HepG2 (cell line): ENCODE results near the gene MRFAP1L1. TPM values are rescaled to one million over a fixed set of nuclear protein-coding genes. Genes with fewer than 3 reads are reported as not detected.
A peak's percentile ranks its signal among the peaks of the same experiment; 100 is the strongest.

Experiments
- CAMTA2 ChIP-seq: sonication (generic); formaldehyde crosslinking; IDR thresholded peaks from 2 replicates; pipeline ENCODE4 v1.4.0; 2020; ENCODE audit warnings: mild to moderate bottlenecking, missing genetic modification reagents, borderline replicate concordance
- CREB1 ChIP-seq, 2 experiments: fragments of 450-650 bp in 1 of 2; IDR thresholded peaks; 2 replicates each; pipeline ENCODE4 v1.6.1; 2016 to 2017; ENCODE audit warnings: control low read depth in 1 of 2, mild to moderate bottlenecking in 1 of 2, missing compliant biosample characterization in 1 of 2, missing genetic modification characterization in 1 of 2
- KDM3A ChIP-seq: IDR thresholded peaks from 2 replicates; pipeline ENCODE4 v1.6.1; 2018; ENCODE audit warnings: low read depth, missing compliant biosample characterization
- MXD4 ChIP-seq: IDR thresholded peaks from 2 replicates; pipeline ENCODE4 v1.6.1; 2016; ENCODE audit warnings: mild to moderate bottlenecking, missing biosample characterization, missing genetic modification reagents
- NCOA5 ChIP-seq: sonication (generic); formaldehyde crosslinking; IDR thresholded peaks from 2 replicates; pipeline ENCODE4 v1.4.0; 2020; ENCODE audit warnings: missing genetic modification reagents
- NFE2L2 ChIP-seq: fragments of 150-350 bp; IDR thresholded peaks from 2 replicates; pipeline ENCODE4 v1.6.1; 2014; ENCODE audit warnings: low read length
- PAX8 ChIP-seq: sonication (generic); formaldehyde crosslinking; IDR thresholded peaks from 2 replicates; pipeline ENCODE4 v1.8.0; 2022; ENCODE audit warnings: mild to moderate bottlenecking, missing genetic modification reagents, borderline replicate concordance
- PLRG1 ChIP-seq: fragments of 450-650 bp; conservative IDR thresholded peaks from 2 replicates; pipeline ENCODE4 v1.6.1; 2016
- SCMH1 ChIP-seq: sonication (generic); formaldehyde crosslinking; IDR thresholded peaks from 2 replicates; pipeline ENCODE4 v1.9.0; 2021; ENCODE audit warnings: missing genetic modification reagents, mild to moderate bottlenecking, borderline replicate concordance
- SRSF1 ChIP-seq: fragments of 200-400 bp; formaldehyde crosslinking; optimal IDR thresholded peaks from 2 replicates; pipeline ENCODE3; 2017; ENCODE audit warnings: mild to moderate bottlenecking, low read depth, low read length, moderate library complexity
- SSRP1 ChIP-seq: IDR thresholded peaks from 2 replicates; pipeline ENCODE4 v1.6.1; 2016; ENCODE audit warnings: control low read depth
- TCF12 ChIP-seq, 2 experiments: fragments of 450-650 bp in 1 of 2; sonication (generic) in 1 of 2; formaldehyde crosslinking in 1 of 2; IDR thresholded peaks; 2 replicates each; pipeline versions ENCODE4 v1.6.1 to v1.8.0; 2017 to 2022; ENCODE audit warnings: antibody characterized with exemption in 1 of 2, mild to moderate bottlenecking in 1 of 2, missing genetic modification reagents in 1 of 2, moderate library complexity in 1 of 2
- U2AF2 ChIP-seq: fragments of 200-400 bp; formaldehyde crosslinking; IDR thresholded peaks from 2 replicates; pipeline ENCODE4 v1.6.1; 2017; ENCODE audit warnings: low read depth, mild to moderate bottlenecking, low read length
- ZFX ChIP-seq: sonication (generic); formaldehyde crosslinking; IDR thresholded peaks from 2 replicates; pipeline ENCODE4 v1.4.0; 2020; ENCODE audit warnings: mild to moderate bottlenecking, low read depth, missing genetic modification reagents, moderate library complexity
- ZNF317 ChIP-seq: sonication (generic); formaldehyde crosslinking; IDR thresholded peaks from 2 replicates; pipeline ENCODE4 v1.5.0; 2020; ENCODE audit warnings: mild to moderate bottlenecking, missing genetic modification reagents
- ZNF772 ChIP-seq: sonication (generic); formaldehyde crosslinking; IDR thresholded peaks from 2 replicates; pipeline ENCODE4 v1.5.0; 2020; ENCODE audit warnings: mild to moderate bottlenecking, missing genetic modification reagents
- polyA plus RNA-seq, 8 experiments: library from polyadenylated mRNA; depleted of rRNA in 3 of 8; stranded (reverse) in 7 of 8; unstranded in 1 of 8; fragments of >200 nt; fragmentation: Illumina TruSeq in 4 of 8; extraction: Trizol in 4 of 8; gene quantifications; 2 replicates each; pipeline versions ENCODE4 v1.2.1 to v1.2.3, GENCODE V29; 2011 to 2016; ENCODE audit warnings: low read depth in 4 of 8, missing spikeins in 1 of 8, mixed read lengths in 1 of 8; ENCODE audit not compliant: insufficient read depth in 1 of 8
- total RNA-seq, 5 experiments: library from RNA; depleted of rRNA; stranded (reverse); fragments of >200 nt; fragmentation: Illumina TruSeq; extraction: Trizol; gene quantifications; 2 replicates each; pipeline ENCODE4 v1.2.3, GENCODE V29; 2016; ENCODE audit warnings: low read depth in 1 of 5
- TF ChIP-seq, protein P1 (sequence below), 2 experiments: IDR thresholded peaks; 2 replicates each; pipeline ENCODE4 v1.6.1; 2011 to 2012; ENCODE audit warnings: low read length in 2 of 2, borderline replicate concordance in 1 of 2, low read depth in 1 of 2, mild to moderate bottlenecking in 1 of 2, moderate library complexity in 1 of 2
- TF ChIP-seq, protein P2 (sequence below), 2 experiments: sonication (generic) in 1 of 2; formaldehyde crosslinking in 1 of 2; IDR thresholded peaks; 2 replicates each; pipeline versions ENCODE4 v1.4.0 to v1.6.1; 2016 to 2020; ENCODE audit warnings: borderline replicate concordance in 1 of 2, low read depth in 1 of 2, mild to moderate bottlenecking in 1 of 2, missing genetic modification reagents in 1 of 2
- TF ChIP-seq, protein P3 (sequence below): sonication (generic); formaldehyde crosslinking; conservative IDR thresholded peaks from 2 replicates; pipeline ENCODE4 v1.8.0; 2022; ENCODE audit warnings: low read depth, missing genetic modification reagents

Gene MRFAP1L1
- total and polyA plus RNA-seq, 2 of the 13 experiments (the other 11 are each of a cell fraction or from before 2014, with no cell fraction given): 44.8 to 76.6 TPM

DNA sequence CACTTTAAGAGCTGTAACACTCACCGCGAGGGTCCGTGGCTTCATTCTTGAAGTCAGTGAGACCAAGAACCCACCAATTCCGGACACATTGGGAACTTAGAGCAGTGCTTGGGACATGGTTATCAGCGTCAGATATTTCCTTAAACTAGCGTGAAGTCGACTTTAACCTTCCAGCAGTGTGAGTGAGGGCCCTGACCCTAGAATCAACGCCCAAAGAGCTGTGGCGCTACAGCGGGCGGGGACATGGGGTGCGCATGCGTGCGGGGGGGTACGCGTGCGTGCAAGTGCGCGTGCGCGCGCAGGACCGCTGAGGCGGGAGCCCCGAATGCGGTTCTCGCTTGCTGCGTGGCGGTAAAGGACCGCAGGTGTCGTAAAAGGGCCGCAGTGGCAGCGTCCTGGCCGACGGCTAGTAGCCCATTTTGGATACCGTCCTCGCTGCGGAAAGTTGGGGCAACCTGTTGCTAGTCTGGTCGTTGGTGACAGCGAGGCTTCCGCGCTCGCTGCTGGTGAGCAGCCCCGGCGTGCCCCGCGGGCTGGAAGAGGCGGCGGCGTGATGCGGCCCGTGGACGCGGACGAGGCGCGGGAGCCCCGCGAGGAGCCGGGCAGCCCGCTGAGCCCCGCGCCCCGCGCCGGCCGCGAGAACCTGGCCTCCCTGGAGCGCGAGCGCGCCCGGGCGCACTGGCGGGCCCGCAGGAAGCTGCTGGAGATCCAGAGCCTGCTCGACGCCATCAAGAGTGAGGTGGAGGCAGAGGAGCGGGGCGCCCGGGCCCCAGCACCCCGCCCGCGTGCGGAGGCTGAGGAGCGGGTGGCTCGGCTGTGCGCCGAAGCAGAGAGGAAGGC lies 35.8 kb downstream of the MRFAP1L1 start (continued):
- TF ChIP-seq, protein P1, sequence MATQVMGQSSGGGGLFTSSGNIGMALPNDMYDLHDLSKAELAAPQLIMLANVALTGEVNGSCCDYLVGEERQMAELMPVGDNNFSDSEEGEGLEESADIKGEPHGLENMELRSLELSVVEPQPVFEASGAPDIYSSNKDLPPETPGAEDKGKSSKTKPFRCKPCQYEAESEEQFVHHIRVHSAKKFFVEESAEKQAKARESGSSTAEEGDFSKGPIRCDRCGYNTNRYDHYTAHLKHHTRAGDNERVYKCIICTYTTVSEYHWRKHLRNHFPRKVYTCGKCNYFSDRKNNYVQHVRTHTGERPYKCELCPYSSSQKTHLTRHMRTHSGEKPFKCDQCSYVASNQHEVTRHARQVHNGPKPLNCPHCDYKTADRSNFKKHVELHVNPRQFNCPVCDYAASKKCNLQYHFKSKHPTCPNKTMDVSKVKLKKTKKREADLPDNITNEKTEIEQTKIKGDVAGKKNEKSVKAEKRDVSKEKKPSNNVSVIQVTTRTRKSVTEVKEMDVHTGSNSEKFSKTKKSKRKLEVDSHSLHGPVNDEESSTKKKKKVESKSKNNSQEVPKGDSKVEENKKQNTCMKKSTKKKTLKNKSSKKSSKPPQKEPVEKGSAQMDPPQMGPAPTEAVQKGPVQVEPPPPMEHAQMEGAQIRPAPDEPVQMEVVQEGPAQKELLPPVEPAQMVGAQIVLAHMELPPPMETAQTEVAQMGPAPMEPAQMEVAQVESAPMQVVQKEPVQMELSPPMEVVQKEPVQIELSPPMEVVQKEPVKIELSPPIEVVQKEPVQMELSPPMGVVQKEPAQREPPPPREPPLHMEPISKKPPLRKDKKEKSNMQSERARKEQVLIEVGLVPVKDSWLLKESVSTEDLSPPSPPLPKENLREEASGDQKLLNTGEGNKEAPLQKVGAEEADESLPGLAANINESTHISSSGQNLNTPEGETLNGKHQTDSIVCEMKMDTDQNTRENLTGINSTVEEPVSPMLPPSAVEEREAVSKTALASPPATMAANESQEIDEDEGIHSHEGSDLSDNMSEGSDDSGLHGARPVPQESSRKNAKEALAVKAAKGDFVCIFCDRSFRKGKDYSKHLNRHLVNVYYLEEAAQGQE (IDR thresholded peaks at IDR 0.05; ENCODE audit: borderline replicate concordance in 1 of 2, low read depth in 1 of 2, low read length in 2 of 2): no peak; a peak in 1 of 4 replicates
- TF ChIP-seq KDM3A (CRISPR knock-in tag): no peak
- no peak; the same call in 1 of the 2 replicates for TF ChIP-seq ZNF317 (CRISPR knock-in tag)
- TF ChIP-seq ZNF772: peak; percentile 96
- TF ChIP-seq, protein P2, sequence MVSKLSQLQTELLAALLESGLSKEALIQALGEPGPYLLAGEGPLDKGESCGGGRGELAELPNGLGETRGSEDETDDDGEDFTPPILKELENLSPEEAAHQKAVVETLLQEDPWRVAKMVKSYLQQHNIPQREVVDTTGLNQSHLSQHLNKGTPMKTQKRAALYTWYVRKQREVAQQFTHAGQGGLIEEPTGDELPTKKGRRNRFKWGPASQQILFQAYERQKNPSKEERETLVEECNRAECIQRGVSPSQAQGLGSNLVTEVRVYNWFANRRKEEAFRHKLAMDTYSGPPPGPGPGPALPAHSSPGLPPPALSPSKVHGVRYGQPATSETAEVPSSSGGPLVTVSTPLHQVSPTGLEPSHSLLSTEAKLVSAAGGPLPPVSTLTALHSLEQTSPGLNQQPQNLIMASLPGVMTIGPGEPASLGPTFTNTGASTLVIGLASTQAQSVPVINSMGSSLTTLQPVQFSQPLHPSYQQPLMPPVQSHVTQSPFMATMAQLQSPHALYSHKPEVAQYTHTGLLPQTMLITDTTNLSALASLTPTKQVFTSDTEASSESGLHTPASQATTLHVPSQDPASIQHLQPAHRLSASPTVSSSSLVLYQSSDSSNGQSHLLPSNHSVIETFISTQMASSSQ (IDR thresholded peaks at IDR 0.05; ENCODE audit: low read depth): no peak
- TF ChIP-seq, protein P2 (CRISPR knock-in tag; IDR thresholded peaks at IDR 0.05; ENCODE audit: borderline replicate concordance): 0 out of 2 replicates have a peak, but pooled peaks have one; percentile 41
- TF ChIP-seq SCMH1: no peak
- no peak for TF ChIP-seq TCF12 (IDR thresholded peaks at IDR 0.05)
- no peak for TF ChIP-seq TCF12 (CRISPR knock-in tag; IDR thresholded peaks at IDR 0.05)
- no peak for TF ChIP-seq U2AF2
- TF ChIP-seq, protein P3, sequence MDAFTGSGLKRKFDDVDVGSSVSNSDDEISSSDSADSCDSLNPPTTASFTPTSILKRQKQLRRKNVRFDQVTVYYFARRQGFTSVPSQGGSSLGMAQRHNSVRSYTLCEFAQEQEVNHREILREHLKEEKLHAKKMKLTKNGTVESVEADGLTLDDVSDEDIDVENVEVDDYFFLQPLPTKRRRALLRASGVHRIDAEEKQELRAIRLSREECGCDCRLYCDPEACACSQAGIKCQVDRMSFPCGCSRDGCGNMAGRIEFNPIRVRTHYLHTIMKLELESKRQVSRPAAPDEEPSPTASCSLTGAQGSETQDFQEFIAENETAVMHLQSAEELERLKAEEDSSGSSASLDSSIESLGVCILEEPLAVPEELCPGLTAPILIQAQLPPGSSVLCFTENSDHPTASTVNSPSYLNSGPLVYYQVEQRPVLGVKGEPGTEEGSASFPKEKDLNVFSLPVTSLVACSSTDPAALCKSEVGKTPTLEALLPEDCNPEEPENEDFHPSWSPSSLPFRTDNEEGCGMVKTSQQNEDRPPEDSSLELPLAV (CRISPR knock-in tag): peak; percentile 79; the same call in 1 of the 2 replicates
- TF ChIP-seq SRSF1: no peak
- peak; percentile 85; the same call in 1 of the 2 replicates for TF ChIP-seq CAMTA2
- no peak for TF ChIP-seq PLRG1
- TF ChIP-seq ZFX: peak; percentile 84
- TF ChIP-seq SSRP1 (CRISPR knock-in tag): no peak
- TF ChIP-seq MXD4 (CRISPR knock-in tag): peak; percentile 94
- TF ChIP-seq NFE2L2: no peak
- no peak for TF ChIP-seq CREB1 (IDR thresholded peaks at IDR 0.05)
- no peak for TF ChIP-seq CREB1 (CRISPR knock-in tag; IDR thresholded peaks at IDR 0.05)
- TF ChIP-seq NCOA5: no peak
- peak; percentile 39; the same call in 1 of the 2 replicates for TF ChIP-seq PAX8
